OCI-LY1 (cell line): ENCODE data around the gene IFT43.

Experiments
- H2AFZ ChIP-seq: fragments of 200-600 bp; sonication (generic), shearing (Covaris generic); 2 replicates; pipeline ENCODE4 v1.6.0; 2014; ENCODE audit warnings: antibody characterized with exemption, mild to moderate bottlenecking, low read length
- H3F3A ChIP-seq: fragments of 200-600 bp; sonication (generic), shearing (Covaris generic); 2 replicates; pipeline ENCODE4 v1.6.0; 2014; ENCODE audit warnings: mild to moderate bottlenecking, antibody characterized with exemption, low read length, moderate library complexity; ENCODE audit not compliant: insufficient read depth
- H3K27ac ChIP-seq: fragments of 200-600 bp; sonication (generic); 2 replicates; pipeline ENCODE4 v1.5.1; 2014; ENCODE audit warnings: low read length, mixed run types, mild to moderate bottlenecking, low read depth; ENCODE audit not compliant: poor library complexity, severe bottlenecking
- H3K27me3 ChIP-seq: fragments of 200-600 bp; sonication (generic); 2 replicates; pipeline ENCODE4 v1.6.0; 2014; ENCODE audit warnings: antibody characterized with exemption, mild to moderate bottlenecking, low read length, moderate library complexity; ENCODE audit not compliant: insufficient read depth
- H3K36me3 ChIP-seq: fragments of 200-600 bp; sonication (generic); 2 replicates; pipeline ENCODE4 v1.6.1; 2014; ENCODE audit warnings: mild to moderate bottlenecking, antibody characterized with exemption, low read length, moderate library complexity, mixed read lengths; ENCODE audit not compliant: insufficient read depth
- H3K4me1 ChIP-seq: fragments of 200-600 bp; sonication (generic); 2 replicates; pipeline ENCODE4 v1.5.1; 2014; ENCODE audit warnings: mild to moderate bottlenecking, low read length, moderate library complexity; ENCODE audit not compliant: insufficient read depth, severe bottlenecking
- H3K4me2 ChIP-seq: fragments of 200-600 bp; sonication (generic), shearing (Covaris generic); 2 replicates; pipeline ENCODE4 v1.6.1; 2014; ENCODE audit warnings: low read length
- H3K4me3 ChIP-seq: fragments of 200-600 bp; sonication (generic); 2 replicates; pipeline ENCODE4 v1.5.1; 2014; ENCODE audit warnings: low read length, low read depth, mild to moderate bottlenecking, mixed read lengths; ENCODE audit not compliant: poor library complexity, severe bottlenecking
- H3K79me2 ChIP-seq: fragments of 200-600 bp; shearing (Covaris generic); 2 replicates; pipeline ENCODE4 v1.6.1; 2016; ENCODE audit warnings: mixed run types, low read length, mixed read lengths; ENCODE audit not compliant: insufficient read depth
- H3K9ac ChIP-seq: fragments of 200-600 bp; sonication (generic), shearing (Covaris generic); 2 replicates; pipeline ENCODE4 v1.6.1; 2014; ENCODE audit warnings: mild to moderate bottlenecking, low read length, mixed read lengths
- H3K9me2 ChIP-seq: fragments of 200-600 bp; sonication (generic), shearing (Covaris generic); 2 replicates; pipeline ENCODE4 v1.6.1; 2014; ENCODE audit warnings: low read depth, mild to moderate bottlenecking, low read length, mixed read lengths
- H3K9me3 ChIP-seq: fragments of 200-600 bp; shearing (Covaris generic); 2 replicates; pipeline ENCODE4 v1.6.1; 2014; ENCODE audit warnings: low read length, mixed read lengths
- H4K20me1 ChIP-seq: fragments of 200-600 bp; sonication (generic), shearing (Covaris generic); 2 replicates; pipeline ENCODE4 v1.6.0; 2016; ENCODE audit warnings: mild to moderate bottlenecking, low read length; ENCODE audit not compliant: insufficient read depth
- EZH2 ChIP-seq: fragments of 200-600 bp; sonication (generic), shearing (Covaris generic); IDR thresholded peaks from 2 replicates; pipeline ENCODE4 v1.8.0; 2017; ENCODE audit warnings: borderline replicate concordance, mixed run types, mild to moderate bottlenecking, antibody characterized with exemption, low read length, moderate library complexity, mixed read lengths
- TF ChIP-seq, protein P1 (sequence below): fragments of 200-600 bp; sonication (generic), shearing (Covaris generic); IDR thresholded peaks from 2 replicates; pipeline ENCODE4 v1.5.1; 2017; ENCODE audit warnings: mild to moderate bottlenecking, antibody characterized with exemption, low read length, moderate library complexity, mixed read lengths

Gene IFT43

GRCh38 chr14:76080025-76080424 is 94.5 kb downstream of the IFT43 start:
- Histone ChIP-seq H3K9ac (no peak overlapping the region), H3K27me3 (no peaks in the 10 kb centered on the region), H3F3A (no peaks in the 10 kb centered on the region), H3K4me2 (no peak overlapping the region), H3K9me3 (no peaks in the 10 kb centered on the region), H3K4me3 (no peak overlapping the region), H3K9me2 (no peaks in the 10 kb centered on the region), H4K20me1 (no peaks in the 10 kb centered on the region), H3K36me3 (no peaks in the 10 kb centered on the region), H3K79me2 (no peaks in the 10 kb centered on the region), H3K4me1 (no peaks in the 10 kb centered on the region), H3K27ac (no peak overlapping the region), H2AFZ (no peak overlapping the region)
- TF ChIP-seq EZH2: no peak
- TF ChIP-seq, protein P1, sequence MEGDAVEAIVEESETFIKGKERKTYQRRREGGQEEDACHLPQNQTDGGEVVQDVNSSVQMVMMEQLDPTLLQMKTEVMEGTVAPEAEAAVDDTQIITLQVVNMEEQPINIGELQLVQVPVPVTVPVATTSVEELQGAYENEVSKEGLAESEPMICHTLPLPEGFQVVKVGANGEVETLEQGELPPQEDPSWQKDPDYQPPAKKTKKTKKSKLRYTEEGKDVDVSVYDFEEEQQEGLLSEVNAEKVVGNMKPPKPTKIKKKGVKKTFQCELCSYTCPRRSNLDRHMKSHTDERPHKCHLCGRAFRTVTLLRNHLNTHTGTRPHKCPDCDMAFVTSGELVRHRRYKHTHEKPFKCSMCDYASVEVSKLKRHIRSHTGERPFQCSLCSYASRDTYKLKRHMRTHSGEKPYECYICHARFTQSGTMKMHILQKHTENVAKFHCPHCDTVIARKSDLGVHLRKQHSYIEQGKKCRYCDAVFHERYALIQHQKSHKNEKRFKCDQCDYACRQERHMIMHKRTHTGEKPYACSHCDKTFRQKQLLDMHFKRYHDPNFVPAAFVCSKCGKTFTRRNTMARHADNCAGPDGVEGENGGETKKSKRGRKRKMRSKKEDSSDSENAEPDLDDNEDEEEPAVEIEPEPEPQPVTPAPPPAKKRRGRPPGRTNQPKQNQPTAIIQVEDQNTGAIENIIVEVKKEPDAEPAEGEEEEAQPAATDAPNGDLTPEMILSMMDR: no peak

- no peaks in the 10 kb centered on the region for H3K4me1 ChIP-seq
- no peaks in the 10 kb centered on the region for H3K79me2 ChIP-seq
- no peak overlapping the region for H3K4me2 ChIP-seq
- H3K36me3 ChIP-seq: no peaks in the 10 kb centered on the region
- no peaks in the 10 kb centered on the region for H3K27me3 ChIP-seq
- no peaks in the 10 kb centered on the region for H4K20me1 ChIP-seq
- no peaks in the 10 kb centered on the region for H3K9me2 ChIP-seq
- H3K9ac ChIP-seq: no peak overlapping the region
- H3K27ac ChIP-seq: no peak overlapping the region
- H2AFZ ChIP-seq: no peak overlapping the region
- H3F3A ChIP-seq: no peaks in the 10 kb centered on the region
- H3K9me3 ChIP-seq: no peaks in the 10 kb centered on the region
- TF ChIP-seq EZH2: no peak
- no peak overlapping the region for H3K4me3 ChIP-seq
Measured at GRCh38 chr14:76080471-76080870, 94.9 kb downstream of the IFT43 start.

DNA sequence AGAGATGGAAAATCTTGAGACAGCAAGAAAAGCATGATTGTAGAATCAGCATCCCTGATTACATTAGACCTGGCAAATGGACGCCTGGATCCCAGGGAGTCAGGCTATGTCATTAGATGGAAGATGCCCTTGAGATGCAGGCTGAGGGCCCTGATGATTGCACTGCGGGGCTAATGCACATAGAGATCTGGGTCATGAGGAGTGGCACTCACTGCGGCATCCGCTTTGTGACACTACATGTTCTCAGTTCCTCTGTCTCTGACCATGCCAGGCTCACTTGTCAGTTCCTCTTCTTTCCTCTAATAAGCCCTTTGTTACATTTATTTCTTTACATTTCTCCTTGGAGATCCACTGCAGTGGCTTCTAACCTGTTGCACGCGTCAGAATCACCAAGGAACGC is 96.1 kb downstream of the IFT43 start:
- Histone ChIP-seq H3K27ac (no peak overlapping the region), H3K9ac (no peak overlapping the region), H3K79me2 (no peaks in the 10 kb centered on the region), H3K4me3 (no peak overlapping the region), H3K36me3 (no peaks in the 10 kb centered on the region), H2AFZ (no peak overlapping the region), H3K27me3 (no peaks in the 10 kb centered on the region), H3K4me2 (no peak overlapping the region), H3K9me3 (no peaks in the 10 kb centered on the region), H4K20me1 (no peaks in the 10 kb centered on the region), H3K9me2 (no peaks in the 10 kb centered on the region), H3F3A (no peaks in the 10 kb centered on the region), H3K4me1 (no peaks in the 10 kb centered on the region)
- TF ChIP-seq EZH2: no peak
- TF ChIP-seq, protein P1: no peak

DNA sequence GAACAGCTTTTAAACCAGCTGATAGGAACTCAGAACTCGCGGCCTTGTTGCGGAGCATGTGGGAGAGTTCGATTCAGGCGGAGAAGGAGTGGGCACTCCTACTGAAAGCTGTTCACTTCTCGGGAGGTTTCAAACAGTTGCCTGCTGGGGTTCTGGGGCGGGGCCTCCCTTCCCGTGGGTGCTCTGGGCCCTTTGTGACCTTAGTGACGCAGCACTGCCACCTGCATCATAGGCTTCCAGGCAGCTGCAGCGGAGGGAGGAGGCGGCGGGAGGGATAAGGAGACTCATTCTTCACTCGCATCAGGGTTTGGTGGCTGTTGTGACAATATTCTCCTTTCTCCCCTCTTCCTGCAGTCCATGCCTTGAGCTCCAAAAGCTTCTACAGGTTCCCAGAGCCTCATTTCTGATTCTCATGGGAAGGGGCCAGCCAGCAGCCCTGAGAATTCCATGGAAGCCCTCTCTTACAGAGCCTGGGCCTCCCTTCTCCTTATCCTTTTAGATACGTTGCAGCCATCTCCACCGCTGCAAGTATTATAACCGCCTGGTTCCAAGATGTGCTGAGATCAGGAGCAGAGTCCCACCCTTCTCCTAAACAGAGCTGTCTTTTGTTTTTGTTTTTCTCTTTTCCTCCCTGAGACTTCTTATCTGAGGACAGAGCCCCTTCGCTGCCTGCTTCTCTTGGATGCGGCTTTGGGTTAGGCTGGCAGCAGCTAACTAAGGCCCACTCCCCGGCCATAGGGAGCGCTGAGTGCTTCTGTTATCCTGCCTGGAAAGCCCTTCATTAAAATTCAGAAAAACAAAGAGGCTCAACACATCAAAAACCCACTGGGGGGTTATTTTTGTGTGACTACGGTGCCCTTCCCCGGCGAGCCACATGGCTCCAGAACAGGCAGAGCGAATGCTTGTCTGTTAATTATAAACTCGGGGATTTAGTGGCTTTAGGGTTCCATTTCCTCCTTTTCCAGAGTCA is 98.5 kb downstream of the IFT43 start:
- H3K27ac ChIP-seq: no peak overlapping the region
- H3K4me3 ChIP-seq: no peak overlapping the region
- no peak overlapping the region for H3K4me2 ChIP-seq
- no peaks in the 10 kb centered on the region for H4K20me1 ChIP-seq
- H3K9me2 ChIP-seq: no peaks in the 10 kb centered on the region
- H3K9ac ChIP-seq: no peak overlapping the region
- H3K9me3 ChIP-seq: no peaks in the 10 kb centered on the region
- no peaks in the 10 kb centered on the region for H3K36me3 ChIP-seq
- no peaks in the 10 kb centered on the region for H3K79me2 ChIP-seq
- no peak overlapping the region for H2AFZ ChIP-seq
- no peaks in the 10 kb centered on the region for H3F3A ChIP-seq
- H3K27me3 ChIP-seq: no peaks in the 10 kb centered on the region
- TF ChIP-seq EZH2: no peak
- TF ChIP-seq, protein P1: no peak
- no peaks in the 10 kb centered on the region for H3K4me1 ChIP-seq
